ENCODE measurements around the gene KDM4C.

GRCh38 chr9:6759185-6759977 is 1.6 kb downstream of the KDM4C start:
- TF ChIP-seq POLR2A (IDR thresholded peaks at IDR 0.05) = no peak
- TF ChIP-seq, protein P1, sequence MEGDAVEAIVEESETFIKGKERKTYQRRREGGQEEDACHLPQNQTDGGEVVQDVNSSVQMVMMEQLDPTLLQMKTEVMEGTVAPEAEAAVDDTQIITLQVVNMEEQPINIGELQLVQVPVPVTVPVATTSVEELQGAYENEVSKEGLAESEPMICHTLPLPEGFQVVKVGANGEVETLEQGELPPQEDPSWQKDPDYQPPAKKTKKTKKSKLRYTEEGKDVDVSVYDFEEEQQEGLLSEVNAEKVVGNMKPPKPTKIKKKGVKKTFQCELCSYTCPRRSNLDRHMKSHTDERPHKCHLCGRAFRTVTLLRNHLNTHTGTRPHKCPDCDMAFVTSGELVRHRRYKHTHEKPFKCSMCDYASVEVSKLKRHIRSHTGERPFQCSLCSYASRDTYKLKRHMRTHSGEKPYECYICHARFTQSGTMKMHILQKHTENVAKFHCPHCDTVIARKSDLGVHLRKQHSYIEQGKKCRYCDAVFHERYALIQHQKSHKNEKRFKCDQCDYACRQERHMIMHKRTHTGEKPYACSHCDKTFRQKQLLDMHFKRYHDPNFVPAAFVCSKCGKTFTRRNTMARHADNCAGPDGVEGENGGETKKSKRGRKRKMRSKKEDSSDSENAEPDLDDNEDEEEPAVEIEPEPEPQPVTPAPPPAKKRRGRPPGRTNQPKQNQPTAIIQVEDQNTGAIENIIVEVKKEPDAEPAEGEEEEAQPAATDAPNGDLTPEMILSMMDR (IDR thresholded peaks at IDR 0.05) = no peak
- no peak for TF ChIP-seq POLR2AphosphoS5 (IDR thresholded peaks at IDR 0.05)
